ENCODE results near the gene FKBP5.
A peak's percentile ranks its signal among the peaks of the same experiment; 100 is the strongest.
"Not testable (repeated sequence)": the region's sequence is repeated elsewhere in the genome, so short reads cannot be mapped to it uniquely, and the experiment has no call there.

The FKBP5 gene

DNA sequence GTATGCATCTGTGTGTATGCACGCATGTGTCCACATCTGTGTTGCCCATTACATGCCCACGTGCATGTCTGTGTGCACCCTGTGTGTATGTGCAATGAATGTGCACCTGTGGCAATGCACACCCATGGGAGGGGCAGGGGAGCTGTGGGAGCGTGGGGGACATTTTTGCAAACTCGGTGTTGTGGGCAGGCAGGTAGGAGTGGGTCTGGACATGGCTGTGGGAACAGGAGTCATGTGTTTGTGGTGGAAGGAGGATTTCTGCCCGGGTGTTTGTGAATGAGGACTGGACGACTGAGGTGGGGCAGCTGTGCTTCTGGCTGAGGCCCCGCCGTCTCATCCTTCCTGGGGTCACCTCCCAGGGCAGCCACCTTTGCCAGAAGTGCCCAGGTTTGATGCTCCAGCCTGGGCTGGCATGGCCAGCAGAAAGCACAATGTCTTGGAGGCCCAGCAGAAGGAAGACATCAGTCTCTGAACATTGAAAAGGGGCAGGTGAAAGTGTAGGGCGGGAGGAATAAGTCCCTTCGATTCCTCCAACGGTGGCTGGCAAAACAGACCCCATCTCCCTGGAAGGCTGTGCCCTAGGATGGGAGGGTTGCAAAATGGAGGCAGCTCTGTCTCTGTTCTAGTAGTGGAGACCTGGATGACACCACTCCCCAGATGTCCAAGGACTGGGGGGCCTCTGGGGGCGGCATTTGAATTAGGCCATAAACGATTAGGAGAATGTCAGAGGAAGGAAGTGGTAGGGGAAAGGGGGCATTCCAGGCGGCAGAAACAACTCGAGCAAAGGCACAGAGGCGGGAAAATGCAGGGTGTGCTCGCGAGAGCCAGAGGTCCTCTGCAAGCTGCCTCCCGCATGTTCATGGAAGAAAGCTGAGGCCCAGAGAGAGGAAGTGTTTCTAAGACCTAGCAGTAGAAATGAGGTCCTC lies 29.0 kb upstream of the FKBP5 start:
- no peaks in the 10 kb centered on the region for H3K27me3 Mint-ChIP-seq (ENCODE audit: low read depth)
- H3K36me3 Mint-ChIP-seq (ENCODE audit: low read depth): no peaks in the 10 kb centered on the region
- H3K4me3 Mint-ChIP-seq: peak overlapping the region; percentile 47
- H3K9me3 Mint-ChIP-seq: no peaks in the 10 kb centered on the region
- H3K27ac Mint-ChIP-seq: peak overlapping the region; percentile 95
- peaks cover 51% of the 10 kb centered on the region for H3K4me1 Mint-ChIP-seq (ENCODE audit: low read depth)
- DNase-seq (ENCODE audit: low spot score): no peak

DNA sequence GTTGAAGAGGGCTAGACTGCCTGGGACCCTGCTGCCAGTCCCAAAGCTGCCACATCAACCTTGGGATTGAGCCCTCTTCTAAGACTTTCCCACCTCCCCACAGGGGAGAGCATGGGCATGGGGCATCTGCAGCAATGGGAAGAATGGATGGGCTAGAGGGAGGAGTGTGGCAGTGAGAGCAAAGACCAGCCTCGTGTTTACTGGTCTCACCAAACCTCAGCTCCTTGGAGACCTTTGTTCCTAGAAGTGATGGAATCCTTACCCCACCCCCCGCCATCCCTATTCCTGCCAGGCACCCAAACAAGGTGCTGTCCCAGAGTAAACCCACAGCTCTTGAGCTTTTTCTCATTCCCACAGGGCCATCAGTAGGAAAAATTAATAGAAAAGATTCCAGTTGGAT lies 28.1 kb upstream of the FKBP5 start:
- no peak for DNase-seq (ENCODE audit: low spot score)
- H3K36me3 Mint-ChIP-seq (ENCODE audit: low read depth): no peaks in the 10 kb centered on the region
- no peak overlapping the region for H3K4me3 Mint-ChIP-seq
- H3K27me3 Mint-ChIP-seq (ENCODE audit: low read depth): no peaks in the 10 kb centered on the region
- H3K9me3 Mint-ChIP-seq: no peaks in the 10 kb centered on the region
- no peak overlapping the region for H3K27ac Mint-ChIP-seq
- H3K4me1 Mint-ChIP-seq (ENCODE audit: low read depth): peaks cover 51% of the 10 kb centered on the region

DNA sequence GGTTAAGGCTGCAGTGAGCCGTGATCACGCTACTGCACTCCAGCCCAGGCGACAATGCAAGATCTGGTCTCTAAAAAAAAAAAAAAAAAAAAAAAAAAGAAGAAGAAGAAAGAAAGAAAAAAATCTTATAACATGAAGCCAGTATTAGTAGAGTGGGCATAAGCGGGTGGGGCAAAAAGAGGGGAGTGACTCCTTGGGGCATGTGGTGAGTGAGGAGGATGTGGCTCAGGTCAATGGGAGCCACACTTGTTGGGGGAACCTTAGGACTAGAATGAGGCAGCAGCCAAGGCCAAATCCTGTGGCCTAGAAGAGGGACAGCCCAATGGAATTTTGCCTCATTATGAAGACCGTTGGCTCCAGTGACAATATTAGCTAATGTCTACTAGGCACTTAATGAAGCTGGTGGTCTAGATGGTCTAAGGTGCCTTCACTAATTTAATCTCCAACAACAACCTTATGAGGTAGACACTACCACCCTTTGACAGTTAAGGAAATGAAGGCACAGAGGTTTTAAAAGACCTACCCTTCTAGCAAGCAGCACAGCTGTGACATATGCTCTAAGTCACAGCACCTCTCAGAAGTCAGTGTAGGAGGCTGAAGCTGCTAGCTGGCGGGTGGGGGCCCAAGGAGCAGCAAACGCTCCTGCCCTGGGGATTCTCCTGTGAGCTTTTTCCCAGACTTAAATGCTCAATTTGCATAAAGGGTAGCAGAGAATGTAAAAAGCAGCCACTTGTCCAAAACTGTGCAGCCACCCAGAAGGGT lies 24.5 kb upstream of the FKBP5 start:
- H3K4me3 Mint-ChIP-seq: no peak overlapping the region
- no peaks in the 10 kb centered on the region for H3K36me3 Mint-ChIP-seq (ENCODE audit: low read depth)
- H3K4me1 Mint-ChIP-seq (ENCODE audit: low read depth): peaks cover 34% of the 10 kb centered on the region
- H3K27ac Mint-ChIP-seq: no peak overlapping the region
- H3K9me3 Mint-ChIP-seq: peaks cover 4% of the 10 kb centered on the region
- no peaks in the 10 kb centered on the region for H3K27me3 Mint-ChIP-seq (ENCODE audit: low read depth)
- DNase-seq (ENCODE audit: low spot score): no peak

DNA sequence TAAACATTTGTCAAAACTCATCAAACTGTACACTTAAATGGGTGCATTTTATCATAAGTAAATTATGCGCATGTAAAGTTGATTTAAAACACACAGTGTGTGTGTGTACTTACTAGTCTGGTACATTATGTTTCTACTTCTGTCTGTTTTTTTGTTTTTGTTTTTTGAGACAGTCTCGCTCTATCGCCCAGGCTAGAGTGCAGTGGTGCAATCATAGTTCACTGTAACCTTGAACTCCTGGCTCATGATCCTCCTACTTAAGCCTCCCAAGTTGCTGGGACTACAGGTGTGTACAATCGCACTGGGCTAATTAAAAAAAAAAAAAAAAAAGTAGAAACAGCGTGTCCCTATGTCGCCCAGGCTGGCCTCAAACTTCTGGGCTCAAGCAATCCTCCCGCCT lies 23.0 kb upstream of the FKBP5 start:
- Mint-ChIP-seq H3K27me3 (ENCODE audit: low read depth) (no peaks in the 10 kb centered on the region), H3K4me1 (ENCODE audit: low read depth) (peaks cover 26% of the 10 kb centered on the region), H3K4me3 (no peak overlapping the region), H3K9me3 (peaks cover 4% of the 10 kb centered on the region), H3K27ac (no peak overlapping the region), H3K36me3 (ENCODE audit: low read depth) (no peaks in the 10 kb centered on the region)
- DNase-seq (ENCODE audit: low spot score): no peak

DNA sequence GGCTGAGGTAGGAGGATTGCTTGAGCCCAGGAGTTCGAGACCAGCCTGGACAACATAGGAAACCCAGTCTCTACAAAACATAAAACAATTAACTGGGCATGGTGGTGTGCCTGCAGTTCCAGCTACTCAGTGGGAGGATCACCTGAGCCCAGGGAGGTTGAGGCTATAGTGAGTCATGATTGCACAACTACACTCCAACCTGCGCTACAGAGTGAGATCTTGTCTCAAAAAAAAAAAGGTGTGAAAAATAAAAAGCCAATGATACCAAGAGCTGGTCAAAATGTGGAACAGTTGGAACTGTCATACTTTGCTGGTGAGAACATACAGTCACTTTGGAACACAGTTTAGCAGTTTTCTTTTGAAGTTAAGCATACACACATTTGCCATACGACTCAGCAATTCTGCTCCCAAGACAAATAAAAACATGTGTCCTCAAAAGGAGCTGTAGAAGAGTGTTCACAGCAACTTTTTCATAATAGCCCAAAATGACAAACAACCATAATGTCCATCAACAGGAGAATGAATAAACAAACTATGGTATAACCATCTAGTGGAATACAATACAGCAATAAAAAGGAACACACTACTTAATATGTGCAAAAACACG lies 21.6 kb upstream of the FKBP5 start:
- no peaks in the 10 kb centered on the region for H3K36me3 Mint-ChIP-seq (ENCODE audit: low read depth)
- peak; percentile 55 for DNase-seq (ENCODE audit: low spot score)
- H3K27ac Mint-ChIP-seq: no peak overlapping the region

DNA sequence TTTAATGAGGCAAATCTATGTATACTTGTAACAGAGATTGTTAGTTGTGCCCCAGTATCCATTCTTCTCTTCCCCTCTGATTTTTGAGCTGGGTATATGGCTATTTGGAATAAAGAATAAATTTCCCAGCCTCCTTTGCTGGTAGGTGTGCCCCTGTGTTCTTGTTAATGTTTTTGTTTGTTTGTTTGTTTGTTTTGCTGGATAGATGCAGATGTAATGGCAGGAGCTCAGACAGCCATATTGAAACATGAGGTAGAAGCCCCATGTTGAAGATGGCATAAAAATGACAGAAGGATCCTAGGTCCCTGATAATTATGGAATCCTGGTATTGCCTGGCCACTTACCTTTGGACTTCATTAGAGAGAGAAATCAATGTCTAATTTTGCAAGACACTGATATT lies 19.9 kb upstream of the FKBP5 start:
- no peak for DNase-seq (ENCODE audit: low spot score)
- no peak overlapping the region for H3K27ac Mint-ChIP-seq
- peaks cover 20% of the 10 kb centered on the region for H3K4me1 Mint-ChIP-seq (ENCODE audit: low read depth)
- H3K4me3 Mint-ChIP-seq: no peak overlapping the region
- no peaks in the 10 kb centered on the region for H3K36me3 Mint-ChIP-seq (ENCODE audit: low read depth)
- no peaks in the 10 kb centered on the region for H3K27me3 Mint-ChIP-seq (ENCODE audit: low read depth)
- peaks cover 13% of the 10 kb centered on the region for H3K9me3 Mint-ChIP-seq

More for the DNA sequence above, 21.6 kb upstream of the FKBP5 start:
- Mint-ChIP-seq H3K27me3 (ENCODE audit: low read depth) (no peaks in the 10 kb centered on the region), H3K9me3 (peaks cover 4% of the 10 kb centered on the region), H3K4me1 (ENCODE audit: low read depth) (peaks cover 23% of the 10 kb centered on the region), H3K4me3 (no peak overlapping the region)

DNA sequence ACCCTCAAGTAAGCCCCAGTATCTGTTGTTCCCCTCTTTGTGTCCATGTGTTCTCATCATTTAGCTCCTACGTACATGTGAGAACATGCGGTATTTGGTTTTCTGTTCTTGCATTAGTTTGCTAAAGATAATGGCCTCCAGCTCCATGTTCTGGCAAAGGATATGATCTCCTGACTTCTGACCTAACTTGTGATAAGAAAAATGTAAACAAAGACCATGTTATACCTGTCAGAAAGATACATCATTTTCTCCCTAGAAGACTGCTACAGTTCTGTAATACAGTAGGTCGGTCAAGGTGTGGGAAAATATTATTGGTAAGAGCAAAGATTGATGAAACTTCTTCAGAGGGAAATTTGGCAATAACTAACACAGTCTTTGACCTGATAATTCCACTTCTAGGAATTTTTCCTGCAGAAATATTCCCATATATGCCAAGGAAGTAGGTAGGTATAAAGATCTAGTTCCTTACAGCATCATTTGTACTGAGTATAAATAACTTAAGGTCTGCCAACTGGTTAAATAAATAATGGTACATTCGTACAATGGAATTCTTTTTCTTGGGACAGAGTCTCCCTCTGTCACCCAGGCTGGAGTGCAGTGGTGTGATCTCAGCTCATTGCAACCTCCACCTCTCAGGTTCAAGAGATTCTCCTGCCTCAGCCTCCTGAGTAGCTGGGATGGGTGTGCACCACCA lies 19.1 kb upstream of the FKBP5 start:
- Mint-ChIP-seq H3K36me3 (ENCODE audit: low read depth) (no peaks in the 10 kb centered on the region), H3K27me3 (ENCODE audit: low read depth) (no peaks in the 10 kb centered on the region), H3K4me3 (no peak overlapping the region), H3K9me3 (peaks cover 15% of the 10 kb centered on the region), H3K27ac (no peak overlapping the region), H3K4me1 (ENCODE audit: low read depth) (peaks cover 16% of the 10 kb centered on the region)
- no peak for DNase-seq (ENCODE audit: low spot score)

DNA sequence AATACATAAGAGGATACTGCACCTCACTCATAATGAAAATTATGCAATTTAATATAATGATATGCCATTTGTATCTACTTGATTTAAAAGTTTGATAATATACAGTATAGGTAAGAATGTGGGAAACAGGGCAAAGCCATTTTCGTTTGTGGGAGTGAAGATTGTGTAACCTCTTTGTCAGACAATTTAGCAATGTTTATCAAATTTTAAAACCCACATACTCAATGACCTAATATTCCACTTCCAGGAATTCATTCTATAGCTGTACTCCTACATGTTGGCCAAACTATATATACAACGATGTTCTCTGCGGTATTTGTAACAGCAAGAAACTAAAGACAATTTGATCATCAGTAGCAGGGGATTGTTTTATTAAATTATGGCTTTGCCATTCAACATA lies 17.8 kb upstream of the FKBP5 start:
- Mint-ChIP-seq H3K27me3 (ENCODE audit: low read depth) (no peaks in the 10 kb centered on the region), H3K36me3 (ENCODE audit: low read depth) (no peaks in the 10 kb centered on the region), H3K4me1 (ENCODE audit: low read depth) (peaks cover 14% of the 10 kb centered on the region), H3K9me3 (peaks cover 15% of the 10 kb centered on the region), H3K4me3 (no peak overlapping the region), H3K27ac (no peak overlapping the region)
- no peak for DNase-seq (ENCODE audit: low spot score)

DNA sequence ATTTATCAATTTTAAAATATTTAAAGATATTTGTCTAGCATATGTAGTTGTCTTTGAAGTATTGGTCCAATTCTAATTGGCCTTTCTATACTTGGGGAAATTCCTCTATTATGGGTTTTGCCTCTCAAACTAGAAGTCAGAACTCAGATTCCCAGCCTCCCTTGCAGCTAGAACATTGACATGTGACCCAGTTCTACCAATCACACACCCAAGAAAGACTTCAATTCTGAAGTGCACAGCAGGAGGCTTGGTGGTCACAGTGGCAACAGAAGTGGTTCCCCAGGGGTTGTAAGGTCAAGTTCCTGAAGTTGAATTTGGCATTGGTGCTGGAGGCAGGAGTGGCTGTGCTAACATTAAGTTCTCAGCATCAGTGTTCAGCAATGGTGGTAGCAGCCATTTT lies 14.8 kb upstream of the FKBP5 start:
- no peak for DNase-seq (ENCODE audit: low spot score)
- Mint-ChIP-seq H3K36me3 (ENCODE audit: low read depth) (no peaks in the 10 kb centered on the region), H3K4me1 (ENCODE audit: low read depth) (peaks cover 5% of the 10 kb centered on the region), H3K4me3 (no peak overlapping the region), H3K9me3 (peaks cover 12% of the 10 kb centered on the region), H3K27me3 (ENCODE audit: low read depth) (no peaks in the 10 kb centered on the region), H3K27ac (no peak overlapping the region)

DNA sequence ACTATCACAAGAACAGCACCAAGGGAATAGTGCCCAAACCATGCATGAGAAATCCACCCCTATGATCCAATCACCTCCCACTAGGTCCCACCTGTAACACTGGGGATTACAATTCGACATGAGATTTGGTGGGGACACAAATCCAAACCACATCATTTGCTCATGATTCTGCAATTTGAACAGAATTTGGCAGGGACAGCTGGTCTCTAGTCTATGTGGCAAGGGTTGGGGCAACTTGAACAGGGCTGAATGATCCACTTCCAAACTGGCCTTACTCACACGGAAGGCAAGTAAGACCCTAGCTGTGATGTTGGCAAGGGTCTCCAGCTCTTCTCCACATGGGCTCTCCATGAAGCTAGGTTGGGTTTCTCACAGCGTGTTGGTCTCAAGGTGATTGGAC lies 10.1 kb upstream of the FKBP5 start:
- H3K27ac Mint-ChIP-seq: no peak overlapping the region
- no peak overlapping the region for H3K4me3 Mint-ChIP-seq
- H3K4me1 Mint-ChIP-seq (ENCODE audit: low read depth): peaks cover 1% of the 10 kb centered on the region
- no peak for DNase-seq (ENCODE audit: low spot score)
- no peaks in the 10 kb centered on the region for H3K36me3 Mint-ChIP-seq (ENCODE audit: low read depth)
- H3K9me3 Mint-ChIP-seq: peaks cover 8% of the 10 kb centered on the region
- H3K27me3 Mint-ChIP-seq (ENCODE audit: low read depth): no peaks in the 10 kb centered on the region

DNA sequence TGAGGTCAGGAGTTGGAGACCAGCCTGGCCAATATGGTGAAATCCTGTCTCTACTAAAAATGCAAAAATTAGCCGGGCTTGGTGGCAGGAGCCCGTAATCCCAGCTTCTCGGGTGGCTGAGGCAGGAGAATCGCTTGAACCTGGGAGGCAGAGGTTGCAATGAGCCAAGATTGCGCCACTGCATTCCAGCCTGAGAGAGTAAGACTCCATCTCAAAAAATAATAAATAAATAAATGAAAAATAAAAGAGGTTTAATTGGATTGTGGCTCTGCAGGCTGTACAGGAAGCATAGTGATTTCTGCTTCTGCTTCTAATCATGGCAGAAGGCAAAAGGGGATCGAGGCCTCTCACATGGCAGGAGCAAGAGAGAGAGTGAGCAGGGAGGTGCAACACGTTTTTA lies 9.7 kb upstream of the FKBP5 start:
- not testable (repeated sequence) for H3K36me3 Mint-ChIP-seq (ENCODE audit: low read depth); H3K4me3 Mint-ChIP-seq; H3K27ac Mint-ChIP-seq; DNase-seq (ENCODE audit: low spot score); H3K4me1 Mint-ChIP-seq (ENCODE audit: low read depth); H3K9me3 Mint-ChIP-seq; H3K27me3 Mint-ChIP-seq (ENCODE audit: low read depth)

DNA sequence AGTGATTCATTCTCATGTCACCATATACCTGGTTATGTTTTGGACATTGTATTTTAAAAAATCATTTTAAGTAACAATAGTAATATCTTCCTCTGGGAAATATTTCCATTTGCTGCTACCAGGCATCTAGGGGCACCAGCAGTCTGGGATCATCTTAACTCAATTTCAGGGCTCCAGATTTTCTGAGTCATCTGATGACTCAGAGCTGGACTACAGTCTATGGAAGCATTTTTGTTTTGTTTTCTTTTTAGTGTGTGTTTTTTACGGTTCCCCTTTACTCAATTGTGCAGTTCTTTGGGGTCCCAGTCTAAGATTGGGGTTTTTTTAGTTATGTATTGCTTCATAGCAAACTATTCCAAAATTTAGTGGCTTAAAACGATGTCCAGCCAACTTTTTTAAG lies 5.7 kb upstream of the FKBP5 start:
- DNase-seq (ENCODE audit: low spot score): no peak
- Mint-ChIP-seq H3K9me3 (peaks cover 3% of the 10 kb centered on the region), H3K27ac (no peak overlapping the region), H3K4me3 (no peak overlapping the region), H3K4me1 (ENCODE audit: low read depth) (peaks cover 4% of the 10 kb centered on the region), H3K36me3 (ENCODE audit: low read depth) (no peaks in the 10 kb centered on the region), H3K27me3 (ENCODE audit: low read depth) (no peaks in the 10 kb centered on the region)

DNA sequence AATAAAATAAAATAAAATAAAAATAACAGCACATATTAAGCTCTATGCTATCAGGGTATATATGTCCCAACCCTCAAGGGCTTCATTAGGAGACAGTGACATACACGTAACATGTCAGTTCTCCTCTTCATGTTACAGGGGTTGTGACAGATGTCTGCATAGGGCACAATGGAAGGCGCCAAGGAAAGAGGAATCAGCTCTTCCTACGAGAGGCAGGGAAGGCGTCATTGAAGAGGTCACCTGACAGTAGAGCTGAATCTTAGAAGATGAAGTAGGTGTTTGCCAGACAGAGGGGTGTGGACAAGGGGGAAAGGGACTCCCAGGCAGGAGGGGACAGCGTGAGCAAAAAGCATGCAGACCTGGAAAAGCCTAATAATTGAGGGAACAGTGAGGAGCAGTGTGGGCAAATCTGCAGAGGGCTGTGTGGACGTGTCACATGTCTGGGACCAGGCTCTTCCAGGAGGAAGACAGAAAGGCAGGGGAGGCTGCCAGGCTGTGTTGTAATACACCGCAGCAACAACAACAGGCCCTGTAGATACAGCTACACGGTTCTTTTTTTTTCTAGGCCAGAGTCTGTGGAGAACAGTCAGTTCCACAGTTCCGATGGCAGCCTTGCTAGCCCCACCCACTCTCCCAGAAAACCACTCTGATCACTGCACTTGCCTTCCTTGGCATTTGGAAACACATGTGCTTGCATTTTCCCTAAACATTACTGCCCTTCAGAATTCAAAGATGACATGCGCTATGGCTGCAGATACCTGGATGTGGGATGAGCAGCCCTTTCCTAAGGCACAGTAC lies 2.5 kb upstream of the FKBP5 start:
- H3K27me3 Mint-ChIP-seq (ENCODE audit: low read depth): no peaks in the 10 kb centered on the region
- H3K4me3 Mint-ChIP-seq: no peak overlapping the region
- no peak overlapping the region for H3K27ac Mint-ChIP-seq
- peaks cover 13% of the 10 kb centered on the region for H3K4me1 Mint-ChIP-seq (ENCODE audit: low read depth)
- H3K9me3 Mint-ChIP-seq: peaks cover 3% of the 10 kb centered on the region
- H3K36me3 Mint-ChIP-seq (ENCODE audit: low read depth): peaks cover 5% of the 10 kb centered on the region
- no peak for DNase-seq (ENCODE audit: low spot score)

Data from T-helper 2 cell treated with Interferon-gamma antibody and Interleukin-4, amounts not matched to agents 5 μg/mL and 100 μg/mL, for 36 hours (primary cell).